Tibial nerve (tissue), 3 donors: ENCODE data around the gene MBP.

Experiments
- CTCF ChIP-seq, 5 experiments: fragments of 200-600 bp in 3 of 5; fragments of 450-650 bp in 2 of 5; sonication (generic) in 3 of 5; IDR thresholded peaks; one replicate each; pipeline ENCODE4 v1.5.1; 2016 to 2019; ENCODE audit warnings: antibody characterized with exemption in 5 of 5, mild to moderate bottlenecking in 3 of 5, moderate library complexity in 2 of 5
- POLR2A ChIP-seq, 2 donors: fragments of 450-650 bp; IDR thresholded peaks; one replicate each; pipeline ENCODE4 v1.6.1; 2017; ENCODE audit warnings: antibody characterized with exemption in 2 of 2, mild to moderate bottlenecking in 2 of 2, moderate library complexity in 2 of 2

GRCh38 chr18:77044866-77045664, 87.5 kb downstream of the MBP start:
- TF ChIP-seq CTCF (IDR thresholded peaks at IDR 0.05): no peak
- TF ChIP-seq POLR2A (IDR thresholded peaks at IDR 0.05): no peak
